Spleen (tissue), 7 donors: Measurements from ENCODE around the gene CATSPERD.

ENCODE experiments used
- CTCF ChIP-seq, 11 experiments: fragments of 200-600 bp in 7 of 11; fragments of 450-650 bp in 4 of 11; sonication (generic) in 4 of 11; IDR thresholded peaks in 8 of 11; conservative IDR thresholded peaks in 3 of 11; 1 replicate in 7 of 11; 2 replicates in 4 of 11; pipeline versions ENCODE4 v1.4.0 to v1.8.0; 2016 to 2021; ENCODE audit warnings: antibody characterized with exemption in 11 of 11, inconsistent platforms in 4 of 11, mild to moderate bottlenecking in 1 of 11
- POLR2A ChIP-seq, 3 donors: fragments of 450-650 bp; IDR thresholded peaks; one replicate each; pipeline ENCODE4 v1.5.1; 2017; ENCODE audit warnings: antibody characterized with exemption in 3 of 3, mild to moderate bottlenecking in 1 of 3
- donor health status: DM: no; HTN: no; CAD: no; lungs with moderate emphysema.
- donor health status: DM: no; HTN: no; CAD: no.
- donor health status: DM: no; HTN: no; CAD: no.

- TF ChIP-seq CTCF (IDR thresholded peaks at IDR 0.05 in 8 of 11, conservative IDR thresholded peaks at IDR 0.05 in 3 of 11) (no peak), POLR2A (IDR thresholded peaks at IDR 0.05) (no peak)
Observed at GRCh38 chr19:5696196-5697021, 24.0 kb upstream of the CATSPERD start.
